K562 (cell line): Measurements from ENCODE around the gene SOCS3. TPM values are rescaled to one million over a fixed set of nuclear protein-coding genes. Genes with fewer than 3 reads are reported as not detected.

Source experiments
- BACH1 ChIP-seq: fragments of 200-800 bp; sonication (Bioruptor generic); IDR thresholded peaks from 2 replicates; pipeline ENCODE4 v1.6.1; 2016; ENCODE audit warnings: missing genetic modification characterization, missing compliant biosample characterization
- BHLHE40 ChIP-seq: IDR thresholded peaks from 2 replicates; pipeline ENCODE4 v1.6.1; 2011; ENCODE audit warnings: low read length, improper control_type of control experiment
- CHD1 ChIP-seq: fragments of 200-600 bp; sonication (generic); IDR thresholded peaks from one replicate; pipeline ENCODE4 v1.6.1; 2012; ENCODE audit warnings: mild to moderate bottlenecking, moderate library complexity, low read length, inconsistent platforms
- HDAC1 ChIP-seq, 2 experiments: fragments of 450-650 bp; IDR thresholded peaks; 2 replicates each; pipeline ENCODE4 v1.6.1; 2016 to 2017; ENCODE audit warnings: inconsistent platforms in 1 of 2, mild to moderate bottlenecking in 1 of 2, moderate library complexity in 1 of 2
- KLF13 ChIP-seq: fragments of 450-650 bp; IDR thresholded peaks from 2 replicates; pipeline ENCODE4 v1.6.1; 2016; ENCODE audit warnings: missing genetic modification characterization, low read depth, mild to moderate bottlenecking, missing compliant biosample characterization, moderate library complexity, borderline replicate concordance
- KLF6 ChIP-seq: fragments of 250-450 bp; sonication (Bioruptor Pico); IDR thresholded peaks from 2 replicates; pipeline ENCODE4 v1.4.0; 2020; ENCODE audit warnings: mild to moderate bottlenecking, moderate library complexity, borderline replicate concordance
- NELFE ChIP-seq: IDR thresholded peaks from 2 replicates; pipeline ENCODE4 v1.6.1; 2011; ENCODE audit warnings: mild to moderate bottlenecking; ENCODE audit not compliant: insufficient read depth, insufficient read length
- NFATC3 ChIP-seq: fragments of 450-650 bp; IDR thresholded peaks from 2 replicates; pipeline ENCODE4 v1.6.1; 2017; ENCODE audit warnings: mild to moderate bottlenecking
- NR4A1 ChIP-seq, 2 experiments: fragments of 250-450 bp in 1 of 2; fragments of 450-650 bp in 1 of 2; sonication (Bioruptor Pico) in 1 of 2; IDR thresholded peaks; 2 replicates each; pipeline versions ENCODE4 v1.4.0 to v1.6.1; 2016 to 2020; ENCODE audit warnings: mild to moderate bottlenecking in 2 of 2, missing compliant biosample characterization in 1 of 2, missing genetic modification characterization in 1 of 2, moderate library complexity in 1 of 2
- POLR2H ChIP-seq: IDR thresholded peaks from 2 replicates; pipeline ENCODE4 v1.6.1; 2016; ENCODE audit warnings: missing genetic modification characterization, low read depth, mild to moderate bottlenecking, control low read depth, missing compliant biosample characterization, moderate library complexity
- SIX5 ChIP-seq, 2 experiments: IDR thresholded peaks; 2 replicates each; pipeline ENCODE4 v1.6.1; 2011; ENCODE audit warnings: low read length in 2 of 2, borderline replicate concordance in 1 of 2, low read depth in 1 of 2, mild to moderate bottlenecking in 1 of 2, moderate library complexity in 1 of 2; ENCODE audit not compliant: insufficient read depth in 1 of 2
- TAL1 ChIP-seq: fragments of 450-650 bp; IDR thresholded peaks from 2 replicates; pipeline ENCODE4 v1.6.1; 2016; ENCODE audit warnings: mild to moderate bottlenecking
- ZBTB1 ChIP-seq: sonication (generic); formaldehyde crosslinking; IDR thresholded peaks from 2 replicates; pipeline ENCODE4 v1.8.1; 2023; ENCODE audit warnings: missing genetic modification reagents, low read depth, mild to moderate bottlenecking, borderline replicate concordance
- ZNF12 ChIP-seq: sonication (generic); formaldehyde crosslinking; IDR thresholded peaks from 2 replicates; pipeline ENCODE4 v1.4.0; 2020; ENCODE audit warnings: mild to moderate bottlenecking, missing genetic modification reagents
- ZNF212 ChIP-seq: fragments of 450-650 bp; formaldehyde crosslinking; IDR thresholded peaks from 2 replicates; pipeline ENCODE4 v1.4.0; 2020; ENCODE audit warnings: mild to moderate bottlenecking
- ZNF507 ChIP-seq: conservative IDR thresholded peaks from 2 replicates; pipeline ENCODE4 v1.6.1; 2017; ENCODE audit warnings: missing genetic modification characterization, missing compliant biosample characterization
- polyA plus RNA-seq, 8 experiments: library from polyadenylated mRNA; depleted of rRNA in 4 of 8; stranded (reverse) in 5 of 8; unstranded in 3 of 8; fragments of >200 nt; fragmentation: Nextera tagmentation in 2 of 8; fragmentation: Illumina TruSeq in 1 of 8; extraction: Ambion mirVana in 2 of 8; extraction: Trizol in 1 of 8; gene quantifications; 2 replicates each; pipeline versions ENCODE4 v1.2.1 to v1.2.3, GENCODE V29; 2011 to 2014; ENCODE audit warnings: inconsistent platforms in 1 of 8, missing spikeins in 1 of 8
- total RNA-seq, 7 experiments: library from RNA; depleted of rRNA in 6 of 7; stranded (reverse); fragments of >200 nt in 6 of 7; fragmentation: Illumina TruSeq in 2 of 7; extraction: Trizol in 2 of 7; gene quantifications; 2 replicates each; pipeline versions ENCODE4 v1.2.1 to v1.2.3, GENCODE V29; 2011 to 2021; ENCODE audit warnings: low replicate concordance in 1 of 7
- TF ChIP-seq, protein P1 (sequence below): fragments of 250-450 bp; sonication (Bioruptor Pico); IDR thresholded peaks from 2 replicates; pipeline ENCODE4 v1.5.0; 2020; ENCODE audit warnings: mild to moderate bottlenecking
- TF ChIP-seq, protein P2 (sequence below), 2 experiments: fragments of 450-650 bp; IDR thresholded peaks; 2 replicates each; pipeline ENCODE4 v1.6.1; 2016
- TF ChIP-seq, protein P3 (sequence below): IDR thresholded peaks from 3 replicates; pipeline ENCODE4 v1.6.1; 2011; ENCODE audit warnings: borderline replicate concordance, mild to moderate bottlenecking, moderate library complexity; ENCODE audit not compliant: insufficient read length; ENCODE audit errors: extremely low read depth

The SOCS3 gene
- total and polyA plus RNA-seq, 9 of the 15 experiments (the other 6 are each of a cell fraction or from before 2014, with no cell fraction given), result 0.56 to 38.9 (median 13.7) TPM

DNA sequence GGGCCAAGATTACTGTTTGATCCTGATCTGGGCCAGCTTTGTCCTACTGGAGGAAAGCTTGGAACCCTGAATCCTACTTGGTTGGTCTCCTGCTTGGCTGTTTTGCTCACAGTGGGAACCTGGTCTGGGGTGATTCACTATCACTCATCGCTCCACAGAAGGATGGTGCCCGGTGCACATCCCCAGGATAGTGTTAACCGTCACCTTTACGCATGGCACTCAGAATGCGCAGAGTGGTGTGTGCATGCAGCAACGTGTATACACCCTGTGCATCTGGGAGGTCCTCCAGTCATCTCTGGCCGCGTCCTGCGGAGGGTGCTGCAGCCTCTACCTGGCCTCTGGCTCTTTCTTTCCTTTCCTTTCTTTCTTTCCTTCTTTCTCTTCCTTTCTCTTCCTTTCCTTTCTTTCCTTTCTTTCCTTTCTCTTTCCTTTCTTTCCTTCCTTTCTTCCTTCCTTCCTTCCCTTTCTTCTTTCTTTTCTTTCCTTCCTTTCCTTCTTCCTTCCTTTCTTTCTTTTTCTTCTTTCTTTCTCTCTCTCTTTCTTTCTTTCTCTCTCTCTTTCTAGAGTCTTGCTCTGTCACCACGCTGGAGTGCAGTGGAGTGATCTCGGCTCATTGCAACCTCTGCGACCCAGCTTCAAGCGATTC, 13.1 kb downstream of the SOCS3 start (continued):
- TF ChIP-seq, protein P1, sequence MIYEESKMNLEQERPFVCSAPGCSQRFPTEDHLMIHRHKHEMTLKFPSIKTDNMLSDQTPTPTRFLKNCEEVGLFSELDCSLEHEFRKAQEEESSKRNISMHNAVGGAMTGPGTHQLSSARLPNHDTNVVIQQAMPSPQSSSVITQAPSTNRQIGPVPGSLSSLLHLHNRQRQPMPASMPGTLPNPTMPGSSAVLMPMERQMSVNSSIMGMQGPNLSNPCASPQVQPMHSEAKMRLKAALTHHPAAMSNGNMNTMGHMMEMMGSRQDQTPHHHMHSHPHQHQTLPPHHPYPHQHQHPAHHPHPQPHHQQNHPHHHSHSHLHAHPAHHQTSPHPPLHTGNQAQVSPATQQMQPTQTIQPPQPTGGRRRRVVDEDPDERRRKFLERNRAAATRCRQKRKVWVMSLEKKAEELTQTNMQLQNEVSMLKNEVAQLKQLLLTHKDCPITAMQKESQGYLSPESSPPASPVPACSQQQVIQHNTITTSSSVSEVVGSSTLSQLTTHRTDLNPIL (CRISPR knock-in tag), result no peak
- no peak for TF ChIP-seq ZBTB1 (CRISPR knock-in tag)
- no peak for TF ChIP-seq ZNF507 (tag)
- TF ChIP-seq, protein P2, sequence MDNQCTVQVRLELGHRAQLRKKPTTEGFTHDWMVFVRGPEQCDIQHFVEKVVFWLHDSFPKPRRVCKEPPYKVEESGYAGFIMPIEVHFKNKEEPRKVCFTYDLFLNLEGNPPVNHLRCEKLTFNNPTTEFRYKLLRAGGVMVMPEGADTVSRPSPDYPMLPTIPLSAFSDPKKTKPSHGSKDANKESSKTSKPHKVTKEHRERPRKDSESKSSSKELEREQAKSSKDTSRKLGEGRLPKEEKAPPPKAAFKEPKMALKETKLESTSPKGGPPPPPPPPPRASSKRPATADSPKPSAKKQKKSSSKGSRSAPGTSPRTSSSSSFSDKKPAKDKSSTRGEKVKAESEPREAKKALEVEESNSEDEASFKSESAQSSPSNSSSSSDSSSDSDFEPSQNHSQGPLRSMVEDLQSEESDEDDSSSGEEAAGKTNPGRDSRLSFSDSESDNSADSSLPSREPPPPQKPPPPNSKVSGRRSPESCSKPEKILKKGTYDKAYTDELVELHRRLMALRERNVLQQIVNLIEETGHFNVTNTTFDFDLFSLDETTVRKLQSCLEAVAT (IDR thresholded peaks at IDR 0.05), result peak; percentile 38 to 42; a peak in 1 of 4 replicates
- TF ChIP-seq NFATC3, result no peak
- TF ChIP-seq KLF13 (tag), result no peak
- no peak for TF ChIP-seq NELFE
- TF ChIP-seq TAL1, result no peak
- peak in 1 of 2 experiments; percentile 50; a peak in 1 of 4 replicates for TF ChIP-seq HDAC1 (IDR thresholded peaks at IDR 0.05)
- TF ChIP-seq BHLHE40, result no peak
- TF ChIP-seq CHD1, result no peak
- TF ChIP-seq BACH1 (tag), result no peak
- TF ChIP-seq SIX5 (IDR thresholded peaks at IDR 0.05; ENCODE audit: borderline replicate concordance in 1 of 2, insufficient read depth in 1 of 2, low read depth in 1 of 2, low read length in 2 of 2), result no peak
- no peak for TF ChIP-seq ZNF212 (CRISPR knock-in tag)
- no peak for TF ChIP-seq KLF6
- no peak for TF ChIP-seq NR4A1 (CRISPR knock-in tag; IDR thresholded peaks at IDR 0.05)
- no peak for TF ChIP-seq NR4A1 (tag; IDR thresholded peaks at IDR 0.05)
- TF ChIP-seq ZNF12 (CRISPR knock-in tag), result no peak
- no peak for TF ChIP-seq POLR2H (tag)
- TF ChIP-seq, protein P3, sequence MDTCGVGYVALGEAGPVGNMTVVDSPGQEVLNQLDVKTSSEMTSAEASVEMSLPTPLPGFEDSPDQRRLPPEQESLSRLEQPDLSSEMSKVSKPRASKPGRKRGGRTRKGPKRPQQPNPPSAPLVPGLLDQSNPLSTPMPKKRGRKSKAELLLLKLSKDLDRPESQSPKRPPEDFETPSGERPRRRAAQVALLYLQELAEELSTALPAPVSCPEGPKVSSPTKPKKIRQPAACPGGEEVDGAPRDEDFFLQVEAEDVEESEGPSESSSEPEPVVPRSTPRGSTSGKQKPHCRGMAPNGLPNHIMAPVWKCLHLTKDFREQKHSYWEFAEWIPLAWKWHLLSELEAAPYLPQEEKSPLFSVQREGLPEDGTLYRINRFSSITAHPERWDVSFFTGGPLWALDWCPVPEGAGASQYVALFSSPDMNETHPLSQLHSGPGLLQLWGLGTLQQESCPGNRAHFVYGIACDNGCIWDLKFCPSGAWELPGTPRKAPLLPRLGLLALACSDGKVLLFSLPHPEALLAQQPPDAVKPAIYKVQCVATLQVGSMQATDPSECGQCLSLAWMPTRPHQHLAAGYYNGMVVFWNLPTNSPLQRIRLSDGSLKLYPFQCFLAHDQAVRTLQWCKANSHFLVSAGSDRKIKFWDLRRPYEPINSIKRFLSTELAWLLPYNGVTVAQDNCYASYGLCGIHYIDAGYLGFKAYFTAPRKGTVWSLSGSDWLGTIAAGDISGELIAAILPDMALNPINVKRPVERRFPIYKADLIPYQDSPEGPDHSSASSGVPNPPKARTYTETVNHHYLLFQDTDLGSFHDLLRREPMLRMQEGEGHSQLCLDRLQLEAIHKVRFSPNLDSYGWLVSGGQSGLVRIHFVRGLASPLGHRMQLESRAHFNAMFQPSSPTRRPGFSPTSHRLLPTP, result no peak
